DMS79 (cell line): Measurements from ENCODE around the gene TMEM52.
"Not testable (repeated sequence)": the region's sequence is repeated elsewhere in the genome, so short reads cannot be mapped to it uniquely, and the experiment has no call there.

Experiments
- DNase-seq: peaks from one replicate; lab custom pipeline; 2025; lab: John Stamatoyannopoulos, UW

The TMEM52 gene

DNA sequence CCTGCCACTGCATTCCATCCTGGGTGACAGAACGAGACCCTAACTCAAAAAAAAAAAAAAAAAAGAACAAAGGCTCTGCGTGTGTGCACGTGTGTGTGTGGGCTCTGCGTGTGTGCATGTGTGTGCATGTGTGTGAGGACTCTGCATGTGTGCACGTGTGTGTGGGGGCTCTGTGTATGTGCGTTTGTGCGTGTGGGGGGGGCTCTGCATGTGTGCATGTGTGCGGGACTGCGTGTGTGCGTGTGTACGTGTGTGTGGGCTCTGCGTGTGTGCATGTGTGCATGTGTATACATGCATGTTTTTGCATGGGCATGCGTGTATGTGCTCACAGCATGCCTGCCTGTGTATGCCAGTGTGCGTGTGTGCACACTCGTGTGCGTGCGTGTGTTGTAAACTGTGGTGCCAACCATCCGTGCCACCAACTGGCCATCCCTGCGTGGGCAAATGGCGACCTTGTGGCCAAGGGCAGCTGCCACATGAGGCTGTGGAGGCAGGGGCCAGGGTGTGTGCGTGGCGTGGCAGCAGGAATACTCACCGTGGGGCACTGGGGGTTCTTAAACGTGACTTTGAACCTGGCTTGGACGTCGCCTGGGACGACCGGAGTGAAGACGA, 26.8 kb upstream of the TMEM52 start:
- DNase-seq, result no peak

DNA sequence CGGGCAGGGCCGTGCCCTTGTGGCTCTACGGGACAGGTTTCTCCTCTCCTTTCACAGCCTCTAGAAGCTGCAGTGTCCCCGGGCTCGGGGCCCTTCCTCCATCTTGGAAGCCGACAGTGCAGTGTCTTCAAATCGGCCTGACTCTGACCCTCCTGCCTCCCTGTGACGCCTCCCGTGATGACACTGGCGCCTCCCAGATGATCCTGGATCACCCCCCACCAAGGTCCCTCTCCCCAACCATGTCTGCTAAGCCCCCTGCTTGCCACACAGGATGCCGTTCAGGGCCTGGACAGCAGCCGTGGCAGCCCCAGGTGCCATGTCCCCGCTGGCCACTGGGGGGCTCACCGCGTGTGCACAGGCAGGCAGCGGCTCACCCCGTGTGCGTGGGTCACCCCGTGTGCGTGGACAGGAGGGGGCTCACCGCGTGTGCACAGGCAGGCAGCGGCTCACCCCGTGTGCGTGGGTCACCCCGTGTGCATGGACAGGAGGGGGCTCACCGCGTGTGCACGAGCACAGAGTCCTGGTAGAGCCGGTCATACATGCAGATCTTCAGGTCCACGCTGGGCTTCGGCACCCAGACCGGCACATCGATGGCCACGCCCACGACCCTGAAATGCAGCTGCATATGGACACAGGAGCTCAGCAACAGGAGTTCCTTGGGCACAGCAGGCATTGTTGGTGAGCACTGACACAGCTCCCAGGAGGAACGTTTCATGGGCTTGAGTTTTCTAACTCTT, 24.9 kb upstream of the TMEM52 start:
- no peak for DNase-seq

DNA sequence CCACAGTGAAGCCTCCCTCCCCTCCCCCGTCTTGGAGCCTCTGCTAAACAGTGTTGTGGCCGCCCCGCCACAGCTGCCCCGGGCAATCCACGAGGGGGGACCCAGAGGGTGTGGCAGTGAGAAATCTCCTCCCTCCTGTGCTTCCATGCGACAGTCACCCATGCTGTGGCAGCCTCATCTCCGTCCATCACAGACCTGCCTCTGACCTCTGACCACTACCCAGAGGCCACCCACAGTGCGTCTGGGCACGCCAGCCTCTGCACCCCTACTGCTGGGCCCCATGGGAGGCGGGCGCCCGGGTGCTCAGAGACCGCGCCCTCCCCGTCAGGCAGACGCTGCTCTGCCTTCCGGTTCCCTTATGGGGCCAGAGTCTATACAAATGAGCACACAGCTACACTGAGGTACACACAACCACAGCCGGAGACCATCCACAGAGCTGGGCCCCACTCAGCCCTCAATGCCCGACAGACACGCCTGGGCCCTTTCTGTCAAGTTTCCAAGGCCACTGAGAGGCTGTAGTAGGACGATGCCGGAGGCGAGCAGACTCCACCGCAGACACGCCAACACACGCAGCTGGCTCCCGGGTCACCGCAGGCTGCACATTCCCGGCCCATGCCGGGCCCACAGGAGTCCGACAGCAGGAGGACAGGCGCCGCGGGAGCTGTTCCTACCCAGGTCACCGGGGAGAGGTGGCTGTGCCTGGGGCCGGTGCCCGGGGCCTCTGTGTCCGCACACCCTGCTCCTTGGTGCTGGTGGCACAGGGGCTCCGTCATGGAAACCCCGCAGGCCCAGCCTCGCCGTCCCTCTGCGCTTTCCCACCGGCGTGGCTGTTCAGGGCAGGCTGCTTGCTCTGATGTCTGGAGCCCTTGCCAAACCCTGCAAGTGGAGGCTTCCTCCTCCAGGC, 23.9 kb upstream of the TMEM52 start:
- DNase-seq, result no peak

DNA sequence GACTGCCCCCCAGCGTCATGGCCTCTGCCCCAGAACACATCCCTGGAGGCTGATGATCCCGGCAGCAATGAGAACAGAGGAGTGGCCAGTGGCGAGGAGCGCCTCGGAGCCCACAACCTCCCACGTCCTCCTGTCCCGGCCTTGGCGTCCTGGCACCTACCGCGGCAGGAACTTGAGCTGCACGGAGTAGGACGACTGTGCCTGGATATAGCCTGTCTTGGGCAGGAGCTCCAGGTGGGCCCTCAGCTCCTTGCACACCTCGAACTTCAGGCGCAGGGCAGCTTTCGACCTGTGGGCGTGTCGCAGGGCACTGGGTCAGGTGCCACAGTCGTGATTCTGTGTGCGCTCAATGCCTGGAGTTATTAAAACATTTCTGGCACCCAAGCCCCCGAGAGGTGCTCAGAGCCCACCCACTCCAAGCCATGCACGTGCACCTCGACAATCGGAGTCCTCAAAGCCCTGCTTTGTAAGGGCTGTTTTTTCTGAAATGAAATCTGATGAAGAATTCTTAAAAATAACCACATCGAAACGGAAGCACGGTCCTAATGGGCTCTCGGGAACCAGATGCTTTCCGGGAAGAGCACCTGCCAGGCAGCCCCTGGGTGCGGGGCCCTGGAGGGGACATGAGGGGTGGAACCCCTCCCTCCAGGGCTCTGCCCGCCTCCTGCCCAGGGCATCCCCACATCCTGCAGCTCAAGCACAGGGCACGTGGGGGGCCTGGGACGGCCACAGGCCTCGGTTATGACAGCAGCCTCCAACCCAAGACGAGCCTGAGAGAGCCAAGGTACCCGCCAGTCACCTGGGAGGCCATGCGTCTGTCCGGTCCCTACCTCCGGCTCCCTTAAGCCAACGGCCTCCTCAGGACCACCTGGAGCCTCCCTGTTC, 23.0 kb upstream of the TMEM52 start:
- no peak for DNase-seq

DNA sequence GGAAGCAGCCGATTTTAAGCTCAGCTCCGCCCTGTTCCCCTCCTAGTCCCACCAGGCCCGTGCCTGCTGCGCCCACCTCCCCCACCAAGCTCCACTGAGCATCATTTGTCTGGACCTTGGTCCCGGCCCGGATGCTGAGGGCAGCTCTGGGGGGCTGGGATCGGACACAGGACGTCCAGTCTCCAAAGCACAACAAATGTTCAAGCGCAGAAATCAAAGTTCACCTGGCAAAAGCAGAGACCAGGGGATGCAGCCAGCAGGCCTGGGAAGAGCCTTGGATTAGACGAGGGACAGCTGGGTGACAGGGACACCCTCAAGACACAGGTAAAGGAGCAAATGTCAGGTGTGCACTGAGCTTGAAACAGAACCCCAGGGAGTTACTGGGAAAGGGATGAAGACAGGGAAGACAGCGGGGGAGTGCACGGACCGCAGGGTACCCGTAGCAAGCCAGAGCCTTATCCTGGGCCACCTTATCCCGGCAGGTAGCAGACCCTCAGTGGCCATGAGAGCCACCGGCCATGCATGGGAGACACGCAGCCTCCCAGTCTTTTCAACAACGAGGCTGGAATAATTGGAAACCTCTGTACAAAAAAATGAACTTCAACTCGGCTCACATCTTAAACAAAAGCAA, 22.2 kb upstream of the TMEM52 start:
- no peak for DNase-seq

DNA sequence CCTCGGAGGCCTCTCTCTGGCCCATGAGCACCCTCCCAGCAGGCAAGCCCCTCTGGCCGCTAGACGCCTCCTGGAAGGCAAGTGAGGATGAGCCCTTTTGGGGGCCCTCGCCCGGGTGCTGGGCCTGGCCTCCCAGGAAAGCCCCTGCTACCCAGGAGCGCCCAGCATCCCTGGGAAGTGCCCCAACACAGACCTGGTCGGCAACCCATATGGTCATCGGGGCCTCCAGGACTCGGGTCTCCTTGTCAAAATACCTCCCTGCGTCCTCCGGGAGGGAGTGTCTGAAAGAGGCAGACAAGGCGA, 21.0 kb upstream of the TMEM52 start:
- no peak for DNase-seq

DNA sequence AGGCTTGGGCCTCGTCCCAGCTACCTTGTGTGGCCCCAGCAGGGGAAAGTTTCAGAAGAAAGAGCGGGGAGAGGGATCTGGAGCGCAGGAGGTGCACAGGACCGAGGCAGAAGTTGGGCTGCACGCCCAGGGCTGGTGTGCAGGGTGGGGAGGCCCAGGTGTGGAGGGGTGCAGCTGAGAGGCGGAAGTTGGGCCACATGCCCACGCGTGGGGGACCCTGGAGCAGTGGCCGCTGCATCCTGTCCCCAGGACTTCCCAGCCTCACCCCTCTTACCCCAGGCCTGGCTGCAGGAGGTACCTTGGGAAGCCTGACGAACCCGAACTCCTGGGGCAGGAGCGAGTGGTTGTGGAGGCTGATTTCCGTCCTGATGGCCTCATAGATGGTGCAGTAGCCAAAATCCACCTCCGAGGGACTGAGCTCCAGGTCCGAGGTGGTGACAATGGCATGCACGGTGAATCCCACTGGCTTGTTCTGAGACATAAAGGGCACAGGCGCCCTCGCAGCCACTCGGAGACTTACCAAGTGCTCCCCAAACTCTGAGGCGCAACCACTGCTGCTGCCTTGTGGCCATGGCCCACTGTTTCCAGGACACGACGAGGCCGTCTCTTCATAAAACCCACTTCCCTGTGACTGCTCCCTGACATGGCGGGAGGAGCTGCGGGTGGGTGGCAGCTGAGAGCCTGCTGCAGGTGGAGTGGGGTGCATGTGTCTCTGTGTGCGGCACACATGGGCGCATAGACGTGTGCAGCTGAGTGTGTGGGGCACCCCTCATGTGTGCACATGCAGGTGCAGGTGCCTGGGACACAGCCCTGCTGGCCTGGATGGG, 20.4 kb upstream of the TMEM52 start:
- DNase-seq, result no peak

DNA sequence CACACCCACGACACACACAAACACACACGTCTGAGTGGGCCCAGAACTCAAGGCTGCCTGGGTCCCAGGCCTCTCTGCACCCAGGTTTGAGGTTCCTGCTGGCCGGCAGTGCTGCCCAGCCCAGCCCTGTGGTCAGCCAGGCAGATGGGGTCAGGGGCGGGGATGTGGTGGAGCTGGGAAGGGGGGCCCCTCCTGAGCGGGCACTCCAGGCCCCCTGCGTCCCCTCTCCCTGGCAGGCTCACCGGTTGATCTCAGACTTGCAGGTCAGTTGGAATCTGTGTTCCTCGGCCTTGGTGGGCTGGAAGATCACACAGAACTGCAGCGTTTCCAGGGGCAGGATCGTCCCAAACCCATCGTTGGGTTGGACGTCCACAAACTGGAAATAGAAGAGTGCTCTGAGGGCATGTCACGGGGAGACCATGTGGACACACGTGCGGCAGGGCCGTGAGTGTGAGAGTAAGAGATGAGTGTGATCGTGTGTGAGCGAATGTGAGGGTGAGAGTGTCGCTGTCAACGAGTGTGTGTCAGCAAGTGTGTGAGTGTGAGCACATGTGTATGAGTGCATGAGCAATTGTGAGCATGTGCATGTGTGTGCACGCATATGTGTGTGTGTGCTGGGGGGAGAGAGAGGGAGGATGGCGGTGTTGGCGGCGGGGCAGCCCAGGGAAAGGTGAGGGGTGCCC, 19.7 kb upstream of the TMEM52 start:
- no peak for DNase-seq

DNA sequence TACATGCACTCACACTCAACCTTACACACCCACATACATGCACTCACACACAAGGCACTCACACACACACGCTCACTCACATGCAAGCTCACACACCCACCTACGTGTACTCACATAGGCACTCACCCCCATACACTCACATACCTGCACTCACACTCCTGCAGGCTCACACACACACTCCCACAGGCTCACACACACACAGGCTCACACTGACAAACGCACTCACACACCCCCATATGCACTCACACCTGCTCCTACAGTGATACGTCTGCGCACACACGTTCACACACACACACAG, 19.1 kb upstream of the TMEM52 start:
- no peak for DNase-seq

DNA sequence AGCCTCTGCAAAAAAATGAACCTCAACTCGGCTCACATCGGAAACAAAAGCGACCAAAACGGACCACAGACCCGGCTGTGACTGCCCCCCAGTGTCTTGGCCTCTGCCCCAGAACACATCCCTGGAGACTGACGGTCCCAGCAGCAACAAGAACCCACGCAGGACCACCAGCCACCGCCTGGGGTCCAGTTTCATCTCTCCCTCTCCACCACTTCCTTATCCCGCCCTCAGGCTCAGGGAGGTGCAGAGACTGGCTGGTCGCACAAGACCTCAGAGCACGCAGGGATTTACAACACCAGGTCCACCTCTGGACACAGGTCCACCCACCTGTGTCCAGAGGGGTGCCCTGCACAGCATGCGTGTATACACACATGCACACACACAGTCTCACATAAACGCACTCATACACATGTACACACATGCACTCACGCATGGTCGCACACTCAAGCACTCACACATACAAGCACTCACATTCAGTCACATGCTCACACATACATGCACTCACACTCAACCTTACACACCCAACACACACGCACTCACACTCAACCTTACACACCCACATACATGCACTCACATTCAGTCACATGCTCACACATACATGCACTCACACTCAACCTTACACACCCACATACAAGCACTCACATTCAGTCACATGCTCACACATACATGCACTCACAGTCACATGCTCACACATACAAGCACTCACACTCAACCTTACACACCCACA, 18.6 kb upstream of the TMEM52 start:
- DNase-seq, result no peak

DNA sequence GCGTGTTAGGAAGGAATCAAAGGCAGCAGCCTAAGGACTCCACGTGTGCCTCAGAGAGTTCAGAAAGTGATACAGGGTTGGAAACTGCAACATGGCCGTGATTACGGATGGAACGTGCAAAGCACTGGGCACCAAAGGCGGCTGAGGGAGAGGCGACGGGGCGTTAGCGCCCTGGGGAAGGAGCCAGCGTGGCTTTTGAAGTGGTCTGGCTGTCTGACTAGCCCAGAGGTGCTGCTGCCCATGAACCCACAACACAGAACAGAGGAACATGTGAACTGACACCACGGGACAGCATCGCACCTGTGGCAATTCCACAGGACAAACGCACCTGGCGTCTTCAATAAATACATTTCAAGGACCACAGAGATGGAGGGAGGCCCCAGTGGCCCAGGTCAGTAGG, 18.0 kb upstream of the TMEM52 start:
- no peak for DNase-seq

DNA sequence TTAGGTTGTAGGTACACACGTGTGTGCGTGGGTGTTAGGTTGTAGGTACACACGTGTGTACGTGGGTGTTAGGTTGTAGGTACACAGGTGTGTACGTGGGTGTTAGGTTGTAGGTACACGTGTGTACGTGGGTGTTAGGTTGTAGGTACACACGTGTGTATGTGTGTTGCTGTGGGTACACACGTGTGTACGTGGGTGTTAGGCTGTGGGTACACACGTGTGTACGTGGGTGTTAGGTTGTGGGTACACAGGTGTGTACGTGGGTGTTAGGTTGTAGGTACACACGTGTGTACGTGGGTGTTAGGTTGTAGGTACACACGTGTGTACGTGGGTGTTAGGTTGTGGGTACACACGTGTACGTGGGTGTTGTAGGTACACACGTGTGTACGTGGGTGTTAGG, 15.8 kb upstream of the TMEM52 start:
- DNase-seq, result not testable (repeated sequence)

DNA sequence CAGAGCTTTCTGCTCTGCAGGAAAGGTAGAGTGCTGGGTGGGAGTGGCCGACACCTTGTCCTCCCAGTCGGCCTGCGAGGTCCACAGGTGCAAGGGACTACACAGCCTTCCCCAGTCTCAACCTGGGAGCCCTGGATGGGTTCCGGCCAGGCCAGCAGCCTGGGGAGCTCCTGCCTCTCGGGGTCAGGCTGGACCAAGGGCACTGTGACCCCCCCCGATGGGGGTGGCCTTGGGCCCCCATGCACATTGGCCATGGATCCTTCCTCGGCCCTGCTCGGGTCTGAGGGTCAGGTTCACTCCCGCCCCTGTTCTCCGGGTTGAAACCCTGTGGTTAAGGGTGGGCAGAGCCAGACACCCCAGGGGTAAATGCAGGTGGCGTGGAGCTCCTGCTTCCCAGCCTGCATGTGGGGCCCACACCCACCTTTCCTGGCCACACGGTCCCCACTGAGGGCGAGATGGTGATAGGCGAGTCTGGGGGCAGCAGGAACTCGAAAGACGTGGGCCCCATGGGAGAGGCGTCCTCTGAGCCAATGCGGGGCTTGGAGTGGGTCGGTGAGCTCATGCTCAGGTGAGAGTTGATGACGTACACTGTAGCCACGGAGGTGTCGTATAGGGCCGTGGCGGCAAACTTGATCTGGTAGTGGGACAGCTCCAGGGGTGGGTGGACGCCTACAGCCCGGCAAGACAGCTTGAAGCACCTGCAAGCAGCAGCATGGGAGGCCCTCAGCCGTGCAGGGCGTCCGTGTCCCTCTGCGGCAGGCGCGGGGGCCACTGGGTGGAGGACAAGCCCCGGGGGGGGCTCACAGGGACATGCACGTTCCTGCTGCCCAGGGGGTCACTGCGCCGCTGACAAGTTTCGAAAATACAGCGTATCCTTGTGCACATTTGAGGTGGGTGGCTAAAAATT, 10.8 kb upstream of the TMEM52 start:
- no peak for DNase-seq

DNA sequence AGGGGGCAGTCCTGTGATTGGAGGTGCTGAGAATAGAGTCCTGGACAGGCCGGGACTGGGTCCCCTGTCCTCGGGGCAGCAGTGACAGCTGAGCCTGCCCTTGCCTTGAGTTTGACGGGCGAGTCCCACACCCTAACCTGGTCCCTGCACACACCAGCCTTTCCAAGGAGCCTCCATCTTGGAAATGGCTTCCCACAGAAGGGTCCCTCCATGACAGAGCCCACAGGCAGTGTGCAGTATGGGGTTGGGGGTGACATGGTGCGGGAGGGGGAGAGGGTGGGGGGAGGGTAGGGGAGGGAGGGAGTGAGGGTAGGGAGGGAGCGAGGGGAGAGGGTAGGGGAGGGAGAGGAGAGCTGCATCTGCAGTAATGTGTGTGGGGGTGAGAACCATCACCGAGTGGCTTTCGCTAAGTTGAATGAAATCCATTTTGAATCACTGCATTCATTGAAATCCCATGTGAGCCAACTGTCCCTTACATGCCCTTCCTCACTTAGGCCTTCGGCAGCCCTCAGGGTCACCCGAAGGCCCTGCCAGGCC, 10.1 kb upstream of the TMEM52 start:
- DNase-seq, result no peak

DNA sequence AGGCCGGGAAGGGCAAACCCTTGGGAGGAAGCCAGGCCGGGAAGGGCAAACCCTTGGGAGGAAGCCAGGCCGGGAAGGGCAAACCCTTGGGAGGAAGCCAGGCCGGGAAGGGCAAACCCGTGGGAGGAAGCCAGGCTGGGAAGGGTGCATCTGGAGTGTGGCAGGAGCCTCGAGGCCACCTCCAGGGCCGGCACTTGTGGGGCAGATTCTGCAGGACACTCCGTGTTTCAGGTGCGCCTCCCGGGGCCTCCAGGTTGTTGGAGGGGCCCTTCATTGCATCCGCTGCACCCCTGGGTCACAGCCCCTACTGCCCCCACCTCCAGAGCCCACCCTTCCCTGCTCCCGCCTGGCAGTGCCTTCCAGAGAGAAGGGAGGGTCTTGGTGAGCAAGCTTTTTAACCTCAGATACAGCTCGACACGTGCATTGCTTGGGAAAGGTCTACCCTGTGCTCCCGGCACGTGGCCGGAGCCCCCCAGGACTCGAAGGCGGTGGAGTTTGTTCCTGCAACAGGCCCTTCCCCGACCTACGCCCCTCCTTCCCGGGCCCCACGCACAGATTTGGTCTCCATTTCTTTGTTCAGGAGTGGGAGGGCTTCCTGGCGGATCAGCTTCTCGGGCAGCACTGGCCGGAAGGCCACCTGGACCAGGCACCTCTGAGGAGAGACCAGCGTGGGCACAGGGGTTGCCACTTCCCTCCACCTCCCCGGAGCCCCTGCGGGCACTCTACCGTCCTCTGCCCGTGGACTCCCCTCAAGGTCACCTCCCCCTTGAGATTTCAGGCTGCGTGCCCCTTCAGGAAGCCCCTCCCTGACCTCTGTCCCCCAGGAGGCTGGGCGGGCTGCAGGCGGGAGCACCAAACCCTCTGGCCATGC, 9.4 kb upstream of the TMEM52 start:
- DNase-seq, result no peak

DNA sequence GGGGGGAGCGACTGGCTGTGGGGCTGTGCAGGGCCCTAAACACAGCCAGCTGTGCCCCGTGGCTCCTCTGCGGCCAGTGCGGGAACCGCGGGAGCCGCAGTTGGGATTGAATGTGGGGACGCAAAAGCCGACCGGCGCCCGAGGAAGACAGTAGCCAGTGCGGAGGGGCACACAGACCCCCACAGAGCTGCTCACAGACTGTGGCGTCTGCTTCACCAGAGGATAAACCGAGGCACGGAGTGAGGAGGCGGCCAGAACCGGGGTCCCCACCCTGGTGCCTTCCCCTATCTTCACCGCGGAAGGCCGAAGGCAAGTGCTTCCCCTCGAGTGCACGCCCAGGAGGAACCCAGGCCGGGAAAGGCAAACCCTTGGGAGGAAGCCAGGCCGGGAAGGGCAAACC, 8.7 kb upstream of the TMEM52 start:
- DNase-seq, result no peak

DNA sequence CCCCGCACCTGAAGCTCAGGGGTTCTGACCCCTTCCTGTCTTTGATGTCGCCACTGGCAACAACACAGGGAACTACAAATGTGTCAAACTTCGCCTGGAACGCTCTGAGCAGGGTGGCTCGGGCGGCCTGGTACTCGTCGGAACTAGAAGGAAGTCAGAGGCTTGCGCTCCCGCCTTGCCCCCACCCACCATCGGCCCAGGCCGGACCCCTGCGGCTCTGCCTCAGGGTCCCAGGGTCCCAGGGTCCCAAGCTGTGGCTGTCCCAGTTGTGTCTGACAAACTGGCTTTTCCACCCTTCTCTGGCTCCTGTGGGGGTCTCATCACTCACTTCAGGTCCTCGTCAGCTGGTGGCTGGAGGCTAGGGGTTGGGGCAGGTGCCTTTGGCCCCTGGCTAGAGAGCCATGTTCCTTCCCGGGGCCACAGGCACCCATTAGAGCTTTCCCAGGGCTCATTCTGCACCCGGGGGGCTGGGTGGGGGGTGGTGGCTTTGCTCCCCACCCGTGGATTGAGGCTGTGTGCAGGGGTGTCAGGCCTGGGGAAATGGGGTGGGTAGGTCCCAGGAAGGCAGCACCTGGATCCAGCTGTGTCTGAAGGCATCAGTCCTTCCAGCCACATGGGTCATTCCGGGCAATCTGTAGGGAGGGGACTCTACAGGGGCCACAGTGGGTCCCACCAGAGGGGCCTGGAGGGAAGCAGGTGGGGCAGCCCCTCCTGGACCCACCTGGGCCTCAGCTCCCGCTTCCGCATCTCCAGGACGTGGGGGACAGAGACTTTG, 8.0 kb upstream of the TMEM52 start:
- DNase-seq, result no peak
